DOHH2 (cell line): ENCODE data around the gene MEF2A.

Experiments
- H3F3A ChIP-seq: fragments of 200-600 bp; sonication (generic), shearing (Covaris generic); 2 replicates; pipeline ENCODE4 v1.6.0; 2016; ENCODE audit warnings: antibody characterized with exemption, mild to moderate bottlenecking; ENCODE audit not compliant: control insufficient read depth, insufficient read depth
- H3K27ac ChIP-seq: fragments of 200-600 bp; sonication (generic); 2 replicates; pipeline ENCODE4 v1.5.1; 2014; ENCODE audit warnings: low read depth, mild to moderate bottlenecking, low read length, moderate library complexity
- H3K27me3 ChIP-seq: fragments of 200-600 bp; sonication (generic); 2 replicates; pipeline ENCODE4 v1.6.1; 2014; ENCODE audit warnings: mild to moderate bottlenecking, low read length, mixed read lengths; ENCODE audit not compliant: control insufficient read depth
- H3K36me3 ChIP-seq: fragments of 200-600 bp; sonication (generic); 2 replicates; pipeline ENCODE4 v1.6.1; 2014; ENCODE audit warnings: mild to moderate bottlenecking, low read length, moderate library complexity, mixed read lengths; ENCODE audit not compliant: control insufficient read depth
- H3K4me1 ChIP-seq: fragments of 200-600 bp; sonication (generic); 2 replicates; pipeline ENCODE4 v1.6.1; 2014; ENCODE audit warnings: mild to moderate bottlenecking, low read length, mixed read lengths; ENCODE audit not compliant: control insufficient read depth
- H3K4me2 ChIP-seq: fragments of 200-600 bp; sonication (generic); 2 replicates; pipeline ENCODE4 v1.6.0; 2014; ENCODE audit warnings: mild to moderate bottlenecking, low read length, moderate library complexity
- H3K4me3 ChIP-seq: fragments of 200-600 bp; sonication (generic); 2 replicates; pipeline ENCODE4 v1.5.1; 2014; ENCODE audit warnings: mild to moderate bottlenecking, low read length, mixed read lengths
- H3K79me2 ChIP-seq: fragments of 200-600 bp; sonication (generic); 2 replicates; pipeline ENCODE4 v1.6.1; 2014; ENCODE audit warnings: mild to moderate bottlenecking, low read length, mixed read lengths; ENCODE audit not compliant: control insufficient read depth
- H3K9me2 ChIP-seq: fragments of 200-600 bp; sonication (generic); replicated peaks from 2 replicates; pipeline ENCODE4 v1.6.1; 2014; ENCODE audit warnings: mild to moderate bottlenecking, low read length, mixed read lengths; ENCODE audit not compliant: control insufficient read depth
- H3K9me3 ChIP-seq: fragments of 200-600 bp; sonication (generic); 2 replicates; pipeline ENCODE4 v1.6.1; 2014; ENCODE audit warnings: antibody characterized with exemption, low read length, mixed read lengths; ENCODE audit not compliant: control insufficient read depth, insufficient read depth
- H4K20me1 ChIP-seq: fragments of 200-600 bp; sonication (generic); 2 replicates; pipeline ENCODE4 v1.6.0; 2014; ENCODE audit warnings: low read depth, mild to moderate bottlenecking, antibody characterized with exemption, low read length, moderate library complexity; ENCODE audit not compliant: control insufficient read depth, insufficient read depth
- EZH2phosphoT487 ChIP-seq: fragments of 200-600 bp; sonication (generic); IDR thresholded peaks from 2 replicates; pipeline ENCODE4 v1.6.1; 2017; ENCODE audit warnings: borderline replicate concordance, mild to moderate bottlenecking, antibody characterized with exemption, low read length, moderate library complexity, mixed read lengths
- TF ChIP-seq, protein P1 (sequence below): fragments of 200-600 bp; sonication (generic); IDR thresholded peaks from one replicate; pipeline ENCODE4 v1.5.1; 2014; ENCODE audit warnings: antibody characterized with exemption, mild to moderate bottlenecking, low read depth, low read length; ENCODE audit not compliant: poor library complexity, severe bottlenecking

MEF2A gene

DNA sequence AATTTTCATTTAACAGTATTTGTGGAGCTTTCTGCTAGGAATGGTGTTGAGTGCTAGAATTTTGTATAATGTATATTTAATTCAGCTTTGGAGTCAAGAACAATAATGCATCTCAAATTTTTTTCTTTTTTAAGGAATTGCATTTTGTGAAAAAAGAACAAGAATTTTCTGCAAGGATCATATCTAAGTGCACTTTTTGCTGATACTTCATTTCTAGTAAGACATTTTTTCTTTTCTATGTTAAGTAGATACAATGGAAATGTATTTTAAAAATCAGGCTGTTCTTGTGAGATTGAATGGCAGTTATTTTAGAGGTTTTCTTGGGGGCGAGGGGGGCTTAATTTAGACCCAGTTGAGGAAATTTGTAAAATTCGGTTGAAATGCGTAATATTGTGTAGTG is 32.5 kb downstream of the MEF2A start:
- H3K9me2 ChIP-seq: no peaks in the 10 kb centered on the region
- peaks cover 2% of the 10 kb centered on the region; the same call in 1 of the 2 replicates for H4K20me1 ChIP-seq
- peaks cover 10% of the 10 kb centered on the region; the same call in 1 of the 2 replicates for H3F3A ChIP-seq
- H3K4me2 ChIP-seq: no peak overlapping the region
- no peaks in the 10 kb centered on the region for H3K27me3 ChIP-seq
- TF ChIP-seq, protein P1, sequence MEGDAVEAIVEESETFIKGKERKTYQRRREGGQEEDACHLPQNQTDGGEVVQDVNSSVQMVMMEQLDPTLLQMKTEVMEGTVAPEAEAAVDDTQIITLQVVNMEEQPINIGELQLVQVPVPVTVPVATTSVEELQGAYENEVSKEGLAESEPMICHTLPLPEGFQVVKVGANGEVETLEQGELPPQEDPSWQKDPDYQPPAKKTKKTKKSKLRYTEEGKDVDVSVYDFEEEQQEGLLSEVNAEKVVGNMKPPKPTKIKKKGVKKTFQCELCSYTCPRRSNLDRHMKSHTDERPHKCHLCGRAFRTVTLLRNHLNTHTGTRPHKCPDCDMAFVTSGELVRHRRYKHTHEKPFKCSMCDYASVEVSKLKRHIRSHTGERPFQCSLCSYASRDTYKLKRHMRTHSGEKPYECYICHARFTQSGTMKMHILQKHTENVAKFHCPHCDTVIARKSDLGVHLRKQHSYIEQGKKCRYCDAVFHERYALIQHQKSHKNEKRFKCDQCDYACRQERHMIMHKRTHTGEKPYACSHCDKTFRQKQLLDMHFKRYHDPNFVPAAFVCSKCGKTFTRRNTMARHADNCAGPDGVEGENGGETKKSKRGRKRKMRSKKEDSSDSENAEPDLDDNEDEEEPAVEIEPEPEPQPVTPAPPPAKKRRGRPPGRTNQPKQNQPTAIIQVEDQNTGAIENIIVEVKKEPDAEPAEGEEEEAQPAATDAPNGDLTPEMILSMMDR: no peak
- no peak for TF ChIP-seq EZH2phosphoT487
- H3K4me1 ChIP-seq: peaks cover 22% of the 10 kb centered on the region
- peaks cover 100% of the 10 kb centered on the region for H3K79me2 ChIP-seq
- no peak overlapping the region for H3K27ac ChIP-seq
- peaks cover 9% of the 10 kb centered on the region; the same call in 1 of the 2 replicates for H3K9me3 ChIP-seq
- peaks cover 87% of the 10 kb centered on the region for H3K36me3 ChIP-seq
- no peak overlapping the region for H3K4me3 ChIP-seq

DNA sequence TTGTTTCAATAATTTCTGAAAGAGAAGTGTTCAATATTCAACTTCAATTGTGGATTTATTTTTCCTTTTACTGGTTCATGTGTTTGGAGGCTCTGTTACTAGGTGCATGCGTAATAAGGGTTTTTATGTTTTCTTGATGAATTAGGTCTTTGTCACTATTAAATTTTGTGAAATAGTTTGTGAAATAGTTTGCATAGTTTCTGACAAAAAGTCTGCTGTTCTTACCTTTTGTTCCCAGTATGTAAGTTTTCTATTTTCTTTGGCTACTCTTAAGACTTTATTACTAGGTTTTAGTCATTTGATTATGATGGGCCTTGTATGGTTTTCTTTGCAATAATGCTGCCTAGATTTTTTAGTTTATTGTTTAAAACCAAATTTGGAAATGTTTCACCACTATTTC is 38.0 kb downstream of the MEF2A start:
- Histone ChIP-seq H3K9me3 (no peaks in the 10 kb centered on the region), H3K27ac (no peak overlapping the region), H3F3A (peaks cover 20% of the 10 kb centered on the region), H3K79me2 (peaks cover 100% of the 10 kb centered on the region), H3K36me3 (peaks cover 77% of the 10 kb centered on the region), H4K20me1 (peaks cover 2% of the 10 kb centered on the region), H3K27me3 (no peaks in the 10 kb centered on the region), H3K4me1 (peaks cover 43% of the 10 kb centered on the region), H3K4me3 (no peak overlapping the region), H3K9me2 (no peaks in the 10 kb centered on the region), H3K4me2 (no peak overlapping the region)
- TF ChIP-seq, protein P1: no peak
- TF ChIP-seq EZH2phosphoT487: no peak

- Histone ChIP-seq H3K27ac (no peak overlapping the region), H3K9me3 (no peaks in the 10 kb centered on the region), H3K4me2 (no peak overlapping the region), H3K79me2 (peaks cover 100% of the 10 kb centered on the region), H4K20me1 (peaks cover 2% of the 10 kb centered on the region), H3K4me3 (no peak overlapping the region), H3K27me3 (no peaks in the 10 kb centered on the region), H3K36me3 (peaks cover 69% of the 10 kb centered on the region), H3K4me1 (peaks cover 43% of the 10 kb centered on the region), H3F3A (peaks cover 20% of the 10 kb centered on the region), H3K9me2 (no peaks in the 10 kb centered on the region)
- TF ChIP-seq, protein P1: no peak
- TF ChIP-seq EZH2phosphoT487: no peak
Observed at GRCh38 chr15:99604865-99605264, 39.1 kb downstream of the MEF2A start.

DNA sequence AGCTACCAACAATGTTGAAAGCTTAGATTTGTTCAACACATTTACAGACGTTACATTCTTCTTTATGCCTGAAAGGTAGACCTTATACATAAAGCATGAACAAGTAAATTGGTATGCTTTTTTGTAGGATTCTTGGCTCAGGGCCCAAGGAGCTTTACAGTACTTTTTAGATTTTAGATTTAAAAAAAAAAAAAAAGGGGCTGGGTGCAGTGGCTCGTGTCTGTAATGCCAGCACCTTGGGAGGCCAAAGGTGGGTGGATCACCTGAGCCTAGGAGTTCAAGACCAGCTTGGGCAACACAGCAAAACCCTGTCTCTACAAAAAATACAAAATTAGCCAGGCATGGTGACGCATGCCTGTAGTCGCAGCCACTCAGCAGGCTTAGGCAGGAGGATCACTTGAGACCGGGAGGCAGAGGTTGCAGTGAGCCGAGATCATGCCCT is 39.7 kb downstream of the MEF2A start:
- no peaks in the 10 kb centered on the region for H3K27me3 ChIP-seq
- peaks cover 62% of the 10 kb centered on the region for H3K36me3 ChIP-seq
- no peaks in the 10 kb centered on the region for H3K9me2 ChIP-seq
- no peak overlapping the region for H3K27ac ChIP-seq
- H3K4me3 ChIP-seq: no peak overlapping the region
- peaks cover 99% of the 10 kb centered on the region for H3K79me2 ChIP-seq
- peaks cover 2% of the 10 kb centered on the region for H4K20me1 ChIP-seq
- H3K9me3 ChIP-seq: no peaks in the 10 kb centered on the region
- TF ChIP-seq EZH2phosphoT487: no peak
- TF ChIP-seq, protein P1: no peak
- peaks cover 40% of the 10 kb centered on the region for H3K4me1 ChIP-seq
- peaks cover 19% of the 10 kb centered on the region for H3F3A ChIP-seq
- H3K4me2 ChIP-seq: no peak overlapping the region
